ENCODE results near the gene NLRC3. TPM values are rescaled to one million over a fixed set of nuclear protein-coding genes. Genes with fewer than 3 reads are reported as not detected.

NLRC3 gene
- total RNA-seq, 1 experiment from 2014 or later: not detected

DNA sequence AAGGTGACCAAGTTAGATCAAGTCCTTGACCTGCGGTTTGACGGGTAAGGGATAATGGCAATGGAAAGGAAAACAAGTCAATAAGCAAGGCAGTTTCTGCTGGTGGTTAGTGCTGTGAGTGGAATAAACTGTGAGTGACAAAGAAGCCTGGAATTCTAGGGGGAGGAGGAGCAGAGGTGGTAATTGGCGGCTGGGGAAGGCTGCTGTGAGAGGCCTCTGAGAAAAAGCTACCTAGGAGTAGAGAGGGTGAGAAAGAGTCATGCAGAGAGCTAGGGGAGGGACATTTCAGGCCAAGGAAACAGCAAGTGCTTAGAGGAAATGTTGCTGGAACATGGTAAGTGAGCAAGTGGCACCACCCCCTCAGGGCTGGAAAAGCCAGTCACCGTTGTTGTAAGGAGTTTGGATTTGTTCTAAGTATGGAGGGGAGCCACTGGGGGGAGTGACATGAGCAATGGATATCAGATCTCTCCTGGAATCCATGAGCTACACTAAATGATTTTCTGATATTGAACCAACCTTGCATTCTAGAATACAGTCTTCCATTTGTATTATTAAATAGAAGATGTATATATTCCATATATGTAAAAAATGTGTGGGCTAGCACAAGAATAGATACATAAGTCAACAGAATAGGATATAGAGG is 6.7 kb downstream of the NLRC3 start:
- no peak overlapping the region for H3K4me3 ChIP-seq (ENCODE audit: low read depth, low read length)
- intact Hi-C loops (cut with micrococcal nuclease; ENCODE audit: unreplicated experiment): no loop called here
- H3K4me1 Mint-ChIP-seq (ENCODE audit: low read depth, unreplicated experiment): no peaks in the 10 kb centered on the region

DNA sequence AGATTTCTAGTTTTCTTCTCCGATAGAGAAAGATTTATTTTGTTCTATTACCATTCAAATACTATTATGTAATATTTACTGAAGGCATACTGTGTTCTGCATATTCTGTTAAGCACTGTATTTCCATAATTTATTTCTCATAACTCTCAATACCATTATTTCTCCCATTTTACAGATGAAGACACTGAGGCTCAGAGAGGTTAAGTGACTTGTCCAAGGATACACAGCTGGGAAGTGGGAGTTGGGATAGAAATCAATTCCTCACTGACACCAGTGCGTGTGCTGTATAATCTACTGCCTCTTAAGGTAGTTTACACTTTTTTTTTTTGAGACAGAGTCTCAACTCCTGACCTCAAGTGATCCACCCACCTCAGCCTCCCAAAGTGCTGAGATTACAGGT is 7.4 kb downstream of the NLRC3 start:
- BruUV-seq (replicated peaks): no TSS peak
- ChIA-PET POLR2A (no interaction called here), CTCF (no interaction called here)
- H3K36me3 Mint-ChIP-seq (ENCODE audit: insufficient read depth, unreplicated experiment): no peaks in the 10 kb centered on the region
- Histone ChIP-seq H3K27me3 (replicated peaks; ENCODE audit: control insufficient read depth, insufficient read depth, low read length) (no peaks in the 10 kb centered on the region), H3K36me3 (ENCODE audit: control insufficient read depth, insufficient read depth, low read length) (no peaks in the 10 kb centered on the region), H3K9me3 (peaks cover 4% of the 10 kb centered on the region), H3K4me1 (no peaks in the 10 kb centered on the region), H3K4me3 (ENCODE audit: low read depth, low read length) (no peak overlapping the region)
- H3K27me3 Mint-ChIP-seq (ENCODE audit: insufficient read depth, unreplicated experiment): no peaks in the 10 kb centered on the region
- H3K4me1 Mint-ChIP-seq (ENCODE audit: low read depth, unreplicated experiment): no peaks in the 10 kb centered on the region
- DNase-seq: no peak
- no peak overlapping the region for H3K27ac Mint-ChIP-seq (ENCODE audit: unreplicated experiment)
- no peak overlapping the region for H3K4me3 Mint-ChIP-seq (ENCODE audit: unreplicated experiment)
- H3K9me3 Mint-ChIP-seq (ENCODE audit: unreplicated experiment): peaks cover 8% of the 10 kb centered on the region
- TF ChIP-seq, protein P1, sequence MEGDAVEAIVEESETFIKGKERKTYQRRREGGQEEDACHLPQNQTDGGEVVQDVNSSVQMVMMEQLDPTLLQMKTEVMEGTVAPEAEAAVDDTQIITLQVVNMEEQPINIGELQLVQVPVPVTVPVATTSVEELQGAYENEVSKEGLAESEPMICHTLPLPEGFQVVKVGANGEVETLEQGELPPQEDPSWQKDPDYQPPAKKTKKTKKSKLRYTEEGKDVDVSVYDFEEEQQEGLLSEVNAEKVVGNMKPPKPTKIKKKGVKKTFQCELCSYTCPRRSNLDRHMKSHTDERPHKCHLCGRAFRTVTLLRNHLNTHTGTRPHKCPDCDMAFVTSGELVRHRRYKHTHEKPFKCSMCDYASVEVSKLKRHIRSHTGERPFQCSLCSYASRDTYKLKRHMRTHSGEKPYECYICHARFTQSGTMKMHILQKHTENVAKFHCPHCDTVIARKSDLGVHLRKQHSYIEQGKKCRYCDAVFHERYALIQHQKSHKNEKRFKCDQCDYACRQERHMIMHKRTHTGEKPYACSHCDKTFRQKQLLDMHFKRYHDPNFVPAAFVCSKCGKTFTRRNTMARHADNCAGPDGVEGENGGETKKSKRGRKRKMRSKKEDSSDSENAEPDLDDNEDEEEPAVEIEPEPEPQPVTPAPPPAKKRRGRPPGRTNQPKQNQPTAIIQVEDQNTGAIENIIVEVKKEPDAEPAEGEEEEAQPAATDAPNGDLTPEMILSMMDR (IDR thresholded peaks at IDR 0.05; ENCODE audit: insufficient read depth in 1 of 2, low read depth in 1 of 2, low read length in 1 of 2, severe bottlenecking in 1 of 2, unreplicated experiment in 1 of 2): no peak
- intact Hi-C loops (cut with micrococcal nuclease; ENCODE audit: unreplicated experiment): no loop called here

More for the DNA sequence above, 6.7 kb downstream of the NLRC3 start:
- no peak overlapping the region for H3K27ac Mint-ChIP-seq (ENCODE audit: unreplicated experiment)
- H3K36me3 Mint-ChIP-seq (ENCODE audit: insufficient read depth, unreplicated experiment): no peaks in the 10 kb centered on the region
- ChIA-PET POLR2A (no interaction called here), CTCF (no interaction called here)
- H3K4me1 ChIP-seq: no peaks in the 10 kb centered on the region
- TF ChIP-seq, protein P1 (IDR thresholded peaks at IDR 0.05; ENCODE audit: insufficient read depth in 1 of 2, low read depth in 1 of 2, low read length in 1 of 2, severe bottlenecking in 1 of 2, unreplicated experiment in 1 of 2): no peak
- H3K4me3 Mint-ChIP-seq (ENCODE audit: unreplicated experiment): no peak overlapping the region
- no peaks in the 10 kb centered on the region for H3K27me3 ChIP-seq (replicated peaks; ENCODE audit: control insufficient read depth, insufficient read depth, low read length)
- H3K27me3 Mint-ChIP-seq (ENCODE audit: insufficient read depth, unreplicated experiment): no peaks in the 10 kb centered on the region
- H3K9me3 Mint-ChIP-seq (ENCODE audit: unreplicated experiment): peaks cover 8% of the 10 kb centered on the region
- peaks cover 4% of the 10 kb centered on the region for H3K9me3 ChIP-seq
- no peaks in the 10 kb centered on the region for H3K36me3 ChIP-seq (ENCODE audit: control insufficient read depth, insufficient read depth, low read length)
- BruUV-seq (replicated peaks): no TSS peak
- DNase-seq: no peak

DNA sequence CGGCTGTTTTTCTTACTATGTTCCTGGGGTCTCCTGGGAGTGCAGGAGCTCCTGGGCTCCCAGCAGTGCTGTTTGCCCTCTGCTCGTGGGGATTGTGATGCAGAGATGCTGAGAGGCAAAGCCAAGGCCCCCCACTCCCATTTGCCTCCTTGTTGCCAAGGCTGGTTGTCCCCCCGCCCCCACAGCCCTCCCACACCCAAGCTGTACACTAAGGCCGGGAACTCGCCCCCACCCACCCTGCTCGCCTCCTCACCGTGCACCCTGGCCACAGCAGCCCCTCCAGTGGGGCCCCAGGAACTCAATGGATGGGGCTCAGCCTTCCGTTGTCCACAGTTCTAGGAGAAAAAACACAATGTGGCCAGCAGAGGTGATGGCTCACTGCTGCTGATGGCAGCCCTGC is 10.2 kb downstream of the NLRC3 start:
- CTCF ChIA-PET: interaction anchor here (0.6 kb wide), 1 partner anchor 401 kb away, joined by 5 read pairs; no protein-coding TSS in a partner anchor

More for the DNA sequence above, 10.2 kb downstream of the NLRC3 start:
- no peak overlapping the region for H3K27ac Mint-ChIP-seq (ENCODE audit: unreplicated experiment)
- no peaks in the 10 kb centered on the region for H3K4me1 Mint-ChIP-seq (ENCODE audit: low read depth, unreplicated experiment)
- TF ChIP-seq, protein P1 (IDR thresholded peaks at IDR 0.05; ENCODE audit: insufficient read depth in 1 of 2, low read depth in 1 of 2, low read length in 1 of 2, severe bottlenecking in 1 of 2, unreplicated experiment in 1 of 2): no peak
- no peaks in the 10 kb centered on the region for H3K27me3 Mint-ChIP-seq (ENCODE audit: insufficient read depth, unreplicated experiment)
- DNase-seq: no peak
- H3K4me3 Mint-ChIP-seq (ENCODE audit: unreplicated experiment): no peak overlapping the region
- H3K36me3 Mint-ChIP-seq (ENCODE audit: insufficient read depth, unreplicated experiment): no peaks in the 10 kb centered on the region
- intact Hi-C loops (cut with micrococcal nuclease; ENCODE audit: unreplicated experiment): no loop called here
- POLR2A ChIA-PET: no interaction called here
- no peaks in the 10 kb centered on the region for H3K4me1 ChIP-seq
- peaks cover 8% of the 10 kb centered on the region for H3K9me3 Mint-ChIP-seq (ENCODE audit: unreplicated experiment)
- no peak overlapping the region for H3K4me3 ChIP-seq (ENCODE audit: low read depth, low read length)
- no peaks in the 10 kb centered on the region for H3K36me3 ChIP-seq (ENCODE audit: control insufficient read depth, insufficient read depth, low read length)
- no peaks in the 10 kb centered on the region for H3K27me3 ChIP-seq (replicated peaks; ENCODE audit: control insufficient read depth, insufficient read depth, low read length)
- H3K9me3 ChIP-seq: peaks cover 4% of the 10 kb centered on the region
- BruUV-seq (replicated peaks): no TSS peak

Data from Caco-2 (cell line).